HG03439 (cell line): ENCODE results near the gene BTG4.

Experiments used
- ATAC-seq: cut with Tn5 transposase; IDR thresholded peaks from one replicate; pipeline ENCODE4 v1.9.1; 2021; ENCODE audit warnings: mild to moderate bottlenecking, moderate library complexity; ENCODE audit not compliant: unreplicated experiment

The BTG4 gene

DNA sequence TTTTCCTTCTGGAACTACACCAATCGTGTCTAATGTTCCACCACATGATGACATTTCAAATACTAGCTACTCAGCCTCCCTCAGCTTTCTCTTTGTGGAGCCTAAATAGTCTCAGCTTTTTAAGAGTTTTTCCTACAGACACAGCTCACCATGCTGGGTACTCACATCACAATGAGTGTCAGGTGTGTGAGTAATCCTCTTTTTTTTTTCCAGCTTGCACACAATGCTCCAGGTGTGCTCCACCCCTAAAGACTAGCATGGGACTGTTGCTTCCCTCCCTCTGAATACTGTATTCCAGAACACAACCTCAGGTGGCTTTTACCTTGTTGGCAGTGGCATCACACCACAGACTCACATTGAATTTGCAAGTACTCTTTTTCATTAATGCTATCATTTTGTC, 11.7 kb downstream of the BTG4 start:
- no peak for ATAC-seq

DNA sequence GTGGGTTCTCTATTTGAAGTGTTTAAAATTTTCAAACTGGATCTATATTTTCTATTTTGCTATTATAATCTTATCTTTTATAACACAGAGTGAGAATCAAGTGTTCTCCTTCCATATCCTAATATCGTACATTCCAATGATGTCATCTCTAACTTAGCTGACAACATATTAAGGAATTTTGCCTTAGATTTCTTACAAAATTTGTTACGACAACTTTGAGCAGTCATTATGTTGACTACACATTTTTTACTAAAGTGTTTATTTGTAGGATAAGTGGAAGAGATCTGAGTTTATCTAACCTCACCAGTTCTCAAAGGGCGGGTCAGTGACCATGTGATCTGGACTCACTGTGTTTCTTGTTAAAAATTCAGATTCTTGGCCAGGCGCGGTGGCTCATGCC, 12.7 kb downstream of the BTG4 start:
- no peak for ATAC-seq

DNA sequence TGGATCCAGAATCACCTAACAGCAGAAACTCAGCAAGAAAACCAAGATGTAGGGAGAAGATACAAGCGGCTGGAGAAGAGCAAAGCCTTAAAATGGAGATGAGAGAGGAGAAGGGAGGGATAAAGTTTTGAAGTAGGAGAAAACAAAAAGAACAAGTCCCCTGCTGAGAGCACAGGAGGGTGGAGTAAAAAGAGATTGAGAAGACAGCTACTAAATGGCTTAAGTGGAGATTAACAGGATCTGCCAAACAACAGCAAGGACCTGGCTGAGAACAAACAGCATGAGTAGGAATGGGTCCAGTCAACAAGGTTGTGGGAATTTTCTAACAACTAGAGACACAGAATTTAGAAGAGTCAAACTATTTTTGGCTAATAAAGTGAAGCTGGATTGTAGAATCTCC, 18.1 kb downstream of the BTG4 start:
- ATAC-seq = no peak

DNA sequence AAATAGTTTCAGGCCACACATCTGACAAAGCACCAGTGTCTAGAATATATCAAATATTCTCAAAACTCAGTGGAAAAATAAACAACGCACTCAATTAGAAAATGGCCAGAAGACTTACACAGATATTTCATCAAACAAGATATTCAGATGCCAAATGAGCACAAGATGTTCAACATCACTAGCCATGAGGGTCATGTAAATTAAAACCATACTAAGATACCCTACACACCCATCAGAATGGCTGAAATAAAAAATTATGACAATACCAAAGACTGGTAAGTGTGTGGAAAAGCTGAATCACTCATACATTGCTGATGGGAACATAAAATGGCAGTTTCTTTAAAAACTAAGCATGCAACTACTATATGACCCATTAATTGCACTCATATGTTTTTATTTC, 21.7 kb downstream of the BTG4 start:
- no peak for ATAC-seq

DNA sequence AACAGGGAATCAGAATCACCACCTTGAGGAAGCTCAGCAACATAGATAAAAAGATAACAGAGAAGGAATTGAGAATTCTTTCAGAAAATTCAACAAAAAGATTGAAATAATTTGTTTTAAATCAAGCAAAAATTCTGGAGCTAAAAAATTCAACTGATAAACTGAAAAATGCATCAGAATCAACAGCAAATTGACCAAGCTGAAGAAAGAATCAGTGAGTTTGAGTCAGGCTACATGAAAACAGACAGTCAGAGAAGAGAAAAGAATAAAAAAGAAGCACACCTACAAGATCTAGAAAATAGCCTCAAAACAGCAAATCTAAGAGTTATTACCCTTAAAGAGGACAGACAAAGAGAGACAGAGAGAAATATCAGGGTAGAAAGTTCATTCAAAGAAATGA, 28.8 kb downstream of the BTG4 start:
- ATAC-seq = no peak

DNA sequence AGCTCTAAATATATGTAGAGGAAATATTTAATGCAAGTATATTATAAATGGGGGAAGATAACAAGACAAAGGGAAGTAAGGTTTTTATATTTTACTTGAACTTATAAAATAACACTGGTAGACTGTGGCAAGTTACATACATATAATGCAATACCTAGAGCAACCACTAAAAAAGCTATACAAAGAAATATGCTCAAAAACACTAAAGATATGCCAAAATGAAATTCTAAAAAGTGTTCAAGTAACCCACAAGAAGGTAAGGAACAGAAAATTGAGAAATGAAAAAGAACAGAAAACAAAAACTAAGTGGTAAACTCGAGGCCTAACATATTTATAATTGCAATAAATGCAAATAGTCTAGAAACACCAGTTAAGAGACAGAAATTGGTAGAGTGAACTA, 32.5 kb downstream of the BTG4 start:
- no peak for ATAC-seq

DNA sequence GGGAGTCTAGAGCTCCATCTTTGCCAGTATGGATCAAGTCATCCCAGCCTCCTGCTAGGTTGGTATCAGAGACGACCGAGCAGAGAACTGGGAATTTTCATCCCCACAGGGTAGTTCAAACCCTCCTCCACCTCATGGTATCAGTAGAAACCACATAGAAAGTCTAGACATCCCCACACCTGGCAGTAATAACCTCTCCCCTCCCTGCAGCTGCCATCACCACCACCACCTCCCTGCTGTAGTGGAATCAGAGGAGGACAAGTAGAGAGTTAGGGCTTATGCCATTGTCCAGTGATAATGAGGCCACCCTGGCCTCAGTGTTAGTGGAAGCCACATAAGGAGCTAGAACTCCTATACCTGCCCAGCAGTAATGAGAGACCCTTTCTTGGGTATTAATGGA, 34.3 kb downstream of the BTG4 start:
- ATAC-seq = no peak

DNA sequence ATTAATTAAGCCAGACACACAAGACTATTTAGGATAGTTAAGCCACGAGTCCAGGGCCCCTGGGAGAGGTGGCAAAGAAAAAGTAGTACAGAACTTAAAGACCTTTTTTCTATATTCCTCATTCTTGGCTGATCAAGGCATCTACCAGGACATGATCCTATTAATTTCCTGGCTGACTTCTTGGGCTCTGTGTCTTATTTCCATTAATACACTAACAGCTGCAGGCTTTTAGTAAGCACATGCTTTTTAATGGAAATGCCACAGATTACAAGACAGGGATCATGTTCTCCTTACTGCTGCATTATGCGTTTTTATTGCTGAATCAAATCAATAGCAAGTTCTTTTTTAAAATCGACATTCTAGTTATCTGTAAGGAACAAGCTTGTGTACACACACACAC, 35.2 kb downstream of the BTG4 start:
- ATAC-seq = no peak

DNA sequence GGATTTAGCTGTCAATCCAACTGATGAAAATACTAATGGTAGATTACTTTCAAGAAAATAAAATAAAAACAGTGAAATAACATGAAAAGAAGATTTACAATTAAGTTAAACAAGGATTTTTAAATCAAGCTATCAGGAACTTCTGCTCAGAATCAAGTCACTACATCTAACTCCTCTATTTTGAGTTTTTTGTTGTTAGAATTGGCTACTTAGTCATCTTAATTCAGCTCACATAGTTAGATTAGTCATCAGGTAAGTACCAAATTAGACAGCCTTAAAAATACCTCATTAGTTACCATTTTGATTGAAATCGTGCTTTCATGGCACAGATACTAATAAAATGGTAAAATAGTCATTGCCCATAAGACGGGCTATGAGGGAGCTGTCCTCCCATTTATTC, 35.8 kb downstream of the BTG4 start:
- no peak for ATAC-seq

DNA sequence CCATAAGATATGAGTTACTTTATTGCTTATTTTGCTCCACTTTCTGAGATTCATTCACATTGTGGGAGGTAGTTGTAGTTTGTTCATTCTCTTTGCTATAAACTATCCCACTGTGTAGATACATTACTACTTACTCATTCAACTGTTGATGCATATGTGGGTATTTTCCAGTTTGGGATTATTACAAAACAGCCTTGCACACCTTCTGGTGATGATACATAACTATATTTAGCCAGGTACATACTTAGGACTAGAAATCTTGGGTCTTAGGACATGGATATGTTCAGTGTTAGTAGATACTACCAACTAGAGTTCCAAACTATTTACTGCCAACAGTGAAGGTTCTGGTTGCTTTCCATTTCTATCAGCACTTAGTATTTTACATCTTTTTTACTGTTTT, 37.8 kb downstream of the BTG4 start:
- no peak for ATAC-seq

DNA sequence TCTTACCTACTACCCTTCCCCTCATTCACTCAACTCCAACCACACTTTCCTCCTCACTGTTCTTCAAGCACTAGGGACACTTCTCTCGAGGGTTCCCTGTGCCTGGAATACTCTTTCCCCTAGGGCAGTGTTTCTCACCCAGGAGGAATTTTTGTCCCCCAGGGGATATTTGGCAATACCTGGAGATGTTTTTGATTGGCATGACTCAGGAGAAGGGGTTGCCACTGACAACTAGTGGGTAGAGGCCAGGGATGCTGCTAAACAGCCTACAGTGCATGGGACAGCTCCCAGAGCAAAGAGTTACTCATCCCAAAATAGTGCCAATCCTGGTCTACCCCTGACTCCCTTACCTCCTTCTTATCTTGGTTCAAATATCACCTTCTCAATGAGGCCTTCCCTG, 40.0 kb downstream of the BTG4 start:
- no peak for ATAC-seq

DNA sequence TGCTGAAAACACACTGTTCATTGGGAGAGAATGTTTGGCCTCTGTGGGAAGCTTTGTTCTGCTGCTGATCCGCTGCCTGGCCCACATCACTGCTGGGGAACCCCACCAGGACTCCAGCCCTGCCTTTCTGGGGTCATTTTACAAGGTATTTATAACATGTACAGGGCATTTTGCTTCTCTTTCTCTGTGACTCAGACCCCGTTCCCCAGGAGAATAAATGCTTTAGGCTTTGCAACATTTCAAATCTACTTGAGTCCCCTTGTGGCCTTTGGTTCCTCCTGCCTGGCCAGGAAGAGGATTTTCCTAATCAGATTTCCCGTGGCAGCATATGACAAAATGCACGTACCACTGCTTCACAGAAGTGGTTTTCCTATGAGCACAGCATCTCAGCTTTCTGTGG, 43.0 kb downstream of the BTG4 start:
- no peak for ATAC-seq

DNA sequence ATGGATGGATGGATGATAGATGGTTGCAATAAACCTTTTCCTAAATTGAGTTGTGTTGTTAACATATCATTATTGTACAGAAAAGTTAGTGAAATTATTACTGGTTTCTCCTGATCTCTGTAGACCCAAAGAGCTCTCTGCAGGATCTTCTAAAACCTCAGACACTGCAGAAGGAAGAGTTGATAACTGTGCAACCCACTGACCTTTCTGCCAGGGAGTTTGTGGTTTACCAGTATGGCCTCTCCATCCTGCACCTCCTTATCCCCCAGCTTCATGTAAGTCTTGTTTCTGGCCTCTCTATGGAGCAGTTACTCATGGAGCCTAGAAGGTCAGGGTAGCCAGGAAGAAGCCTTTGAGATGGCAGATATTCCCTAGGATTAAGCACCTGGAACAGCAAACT, 45.6 kb downstream of the BTG4 start:
- no peak for ATAC-seq

DNA sequence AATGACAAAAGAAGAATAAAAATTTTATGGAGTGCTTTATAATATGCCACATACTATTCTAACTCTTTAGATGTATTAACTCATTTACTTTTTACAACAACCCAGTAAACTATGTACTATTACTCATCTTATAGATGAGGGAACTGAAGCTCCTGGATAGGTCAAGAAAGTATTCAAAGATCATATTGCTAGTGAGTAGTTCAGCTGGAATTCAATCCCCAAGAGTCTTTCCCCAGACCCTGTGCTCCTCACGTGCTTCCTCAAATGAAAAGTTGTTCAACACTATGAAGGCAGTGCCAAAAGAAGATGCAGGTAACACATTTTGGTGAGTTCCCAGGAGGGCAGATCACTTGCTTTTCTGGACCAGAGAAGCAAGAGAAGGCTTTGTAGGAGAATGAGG, 46.8 kb downstream of the BTG4 start:
- no peak for ATAC-seq

DNA sequence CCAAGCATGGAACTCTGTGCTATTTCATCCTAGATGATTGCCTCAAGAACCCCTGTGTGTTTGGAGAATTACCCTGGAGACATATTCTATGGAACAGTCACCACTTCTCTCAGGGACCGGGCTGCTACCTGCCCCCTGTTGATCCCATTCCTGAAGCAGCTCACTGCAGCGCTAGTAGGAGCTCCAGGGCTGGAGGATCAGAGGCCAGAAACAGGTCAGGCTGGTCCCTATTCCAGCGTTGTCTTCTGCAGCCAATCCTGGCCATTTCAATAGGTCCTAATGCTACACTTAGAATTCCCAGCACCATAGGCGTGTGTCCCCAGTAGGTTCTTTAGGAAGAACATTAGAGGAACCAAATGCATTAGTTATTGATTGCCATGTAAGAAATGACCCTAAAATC, 48.9 kb downstream of the BTG4 start:
- ATAC-seq = no peak

DNA sequence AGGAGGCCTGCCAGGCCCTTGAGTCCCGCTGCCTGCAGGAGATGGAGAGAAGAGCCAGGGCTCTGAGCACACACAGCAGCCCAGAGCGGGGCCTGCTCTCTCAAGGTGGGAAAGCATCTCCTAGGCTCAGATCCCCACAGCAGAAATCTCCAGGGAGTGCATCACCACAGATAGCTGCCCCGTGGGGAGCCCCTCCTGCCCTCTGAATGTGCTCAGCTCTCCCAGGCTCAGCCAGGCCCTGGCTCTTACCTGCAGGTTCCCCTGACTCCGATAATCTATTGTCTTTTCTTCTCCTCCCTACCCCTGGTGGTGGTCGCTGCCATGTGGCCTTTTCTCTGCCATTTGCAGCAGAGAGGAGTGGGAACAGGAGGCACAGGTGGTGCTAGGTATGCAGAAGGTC, 49.9 kb downstream of the BTG4 start:
- no peak for ATAC-seq

DNA sequence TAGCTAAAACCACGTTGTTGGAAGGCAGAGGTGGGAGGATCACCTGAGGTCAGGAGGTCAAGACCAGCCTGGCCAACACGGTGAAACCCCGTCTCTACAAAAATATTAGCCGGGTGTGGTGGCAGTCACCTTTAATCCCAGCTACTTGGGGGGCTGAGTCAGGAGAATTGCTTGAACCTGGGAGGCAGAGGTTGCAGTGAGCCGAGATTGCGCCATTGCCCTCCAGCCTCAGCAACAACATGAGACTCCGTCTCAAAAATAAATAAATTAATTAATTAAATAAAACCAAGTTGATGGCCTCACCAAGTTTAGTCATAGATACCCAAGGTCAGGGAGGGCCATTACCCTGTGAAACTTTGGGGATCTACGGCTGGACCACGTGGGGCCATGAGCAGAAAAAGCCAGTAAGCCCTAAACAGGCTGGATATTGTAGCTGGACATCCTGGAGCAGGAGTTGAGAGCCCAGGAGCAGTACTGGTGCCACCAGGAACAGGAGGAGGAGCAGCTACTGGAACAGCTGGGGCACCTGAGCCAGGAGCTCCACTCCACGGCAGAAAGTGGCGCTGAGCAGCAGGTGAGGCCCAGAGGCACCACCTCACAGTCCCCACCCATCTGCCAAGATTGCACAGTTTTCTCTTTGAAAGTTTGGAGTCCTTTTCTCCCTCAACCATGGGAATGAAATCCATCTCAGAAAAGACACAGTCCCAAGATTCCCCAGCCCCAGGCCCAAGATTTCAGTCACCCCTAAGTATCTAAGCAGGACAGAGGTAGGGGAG, 50.5 kb downstream of the BTG4 start:
- no peak for ATAC-seq

DNA sequence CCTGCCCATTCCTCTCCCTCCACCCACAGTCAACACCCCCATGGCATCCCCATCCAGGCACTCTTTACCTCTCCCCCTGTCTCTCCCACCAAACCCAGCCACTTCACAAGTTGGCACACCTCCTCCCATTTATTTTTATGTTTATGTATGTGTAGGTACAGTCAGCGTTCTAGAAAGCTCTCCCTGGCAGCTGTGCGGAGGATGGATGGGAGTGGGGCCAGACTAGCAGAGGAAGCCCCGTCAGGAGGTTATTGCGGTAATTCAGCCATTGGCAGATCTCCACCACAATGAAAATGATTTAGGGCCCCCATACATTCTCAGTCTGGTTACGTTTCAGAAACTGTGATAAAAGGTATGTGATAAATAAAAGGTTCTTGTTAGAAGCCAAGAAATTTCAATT, 51.3 kb downstream of the BTG4 start:
- no peak for ATAC-seq

DNA sequence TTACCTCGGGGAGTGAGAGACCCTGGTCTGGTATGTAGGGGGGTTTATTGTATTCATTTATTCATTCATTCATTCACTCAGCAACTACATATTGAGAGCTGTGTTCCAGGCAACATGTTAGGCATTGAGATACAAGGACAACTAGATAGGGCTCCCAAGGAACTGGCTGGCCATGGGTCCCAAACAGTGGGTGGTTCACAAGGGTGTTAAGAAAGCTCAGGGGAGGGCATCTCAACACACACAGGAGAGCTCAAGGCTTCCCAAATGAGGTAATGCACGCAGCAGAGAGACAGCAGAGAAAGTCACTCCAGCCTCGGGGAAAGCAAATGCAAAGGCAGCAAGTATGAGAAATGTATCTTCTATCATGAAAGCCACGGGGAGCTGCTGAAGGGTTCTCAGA, 51.8 kb downstream of the BTG4 start:
- no peak for ATAC-seq

DNA sequence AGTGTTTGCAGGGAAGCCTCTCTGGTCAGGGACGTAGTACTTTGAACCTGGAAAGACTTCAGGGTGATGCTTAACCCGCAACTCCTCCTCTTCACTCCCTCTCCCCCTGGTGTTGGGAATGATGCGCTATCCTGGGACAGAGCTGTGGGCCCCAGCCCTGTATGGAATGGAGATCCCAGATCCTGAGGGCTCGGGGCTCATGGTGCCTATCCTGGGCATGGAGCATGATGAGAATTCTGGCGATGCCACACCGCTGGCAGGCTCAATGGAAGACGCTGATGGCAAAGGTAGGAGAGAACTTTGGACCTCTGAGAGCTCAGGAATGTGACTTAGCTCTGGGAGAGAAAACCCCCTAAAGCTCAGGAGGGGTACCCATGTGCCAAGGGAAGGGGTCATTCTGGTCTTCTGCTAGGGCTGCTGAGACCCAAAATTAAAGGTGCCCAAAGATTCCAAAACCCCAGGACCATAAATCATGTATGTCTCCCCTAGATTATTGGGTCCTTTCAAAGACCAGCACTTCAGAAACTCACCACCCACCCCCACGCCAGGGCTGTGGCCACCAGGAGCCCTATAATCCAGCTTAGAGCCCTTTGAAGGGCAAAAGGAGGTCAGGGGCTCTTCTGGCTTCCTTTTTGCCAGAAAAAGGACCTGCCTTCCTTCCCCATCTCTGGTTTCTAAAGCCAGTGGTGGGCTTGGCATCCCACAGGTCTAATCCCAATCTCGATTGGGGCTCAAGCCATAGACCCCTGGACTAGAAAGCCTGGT, 52.5 kb downstream of the BTG4 start:
- no peak for ATAC-seq

DNA sequence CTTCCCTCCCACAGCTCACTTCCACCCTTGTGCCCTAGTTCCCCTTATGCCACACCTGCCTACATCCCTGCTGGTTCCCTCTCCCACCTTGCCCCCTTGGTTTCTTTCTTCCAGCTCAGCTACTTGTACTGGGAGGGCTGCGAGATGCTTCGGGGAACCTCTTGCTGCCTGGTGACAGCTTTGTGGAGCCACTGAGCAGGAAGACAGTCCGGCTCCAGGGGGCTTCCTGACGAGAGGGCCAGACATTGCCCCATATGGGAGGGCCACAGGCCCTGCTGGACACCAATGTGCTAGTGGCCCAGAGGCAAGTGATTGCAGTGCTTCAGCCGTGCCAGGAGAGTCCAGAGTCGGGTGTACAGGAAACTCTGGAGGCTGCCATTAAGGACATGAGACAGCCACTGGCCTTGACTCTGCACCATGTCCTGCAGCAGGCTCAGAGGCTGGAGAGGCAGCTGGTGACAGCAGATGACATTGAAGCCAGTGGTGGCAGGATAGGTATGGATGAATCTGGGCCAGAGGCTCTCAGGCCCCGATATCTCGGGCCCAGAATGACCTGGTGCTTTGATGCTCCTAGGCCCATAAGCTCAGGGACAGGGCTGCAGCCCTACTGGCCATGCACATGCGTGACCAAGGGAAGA, 54.3 kb downstream of the BTG4 start:
- no peak for ATAC-seq
